ENCODE measurements around the gene PSMA6. TPM values are rescaled to one million over a fixed set of nuclear protein-coding genes. Genes with fewer than 3 reads are reported as not detected.
"Not testable (repeated sequence)": the region's sequence is repeated elsewhere in the genome, so short reads cannot be mapped to it uniquely, and the experiment has no call there.

The PSMA6 gene
- total and polyA plus RNA-seq, 4 donors, result 87.5 to 151 (median 98.8) TPM

DNA sequence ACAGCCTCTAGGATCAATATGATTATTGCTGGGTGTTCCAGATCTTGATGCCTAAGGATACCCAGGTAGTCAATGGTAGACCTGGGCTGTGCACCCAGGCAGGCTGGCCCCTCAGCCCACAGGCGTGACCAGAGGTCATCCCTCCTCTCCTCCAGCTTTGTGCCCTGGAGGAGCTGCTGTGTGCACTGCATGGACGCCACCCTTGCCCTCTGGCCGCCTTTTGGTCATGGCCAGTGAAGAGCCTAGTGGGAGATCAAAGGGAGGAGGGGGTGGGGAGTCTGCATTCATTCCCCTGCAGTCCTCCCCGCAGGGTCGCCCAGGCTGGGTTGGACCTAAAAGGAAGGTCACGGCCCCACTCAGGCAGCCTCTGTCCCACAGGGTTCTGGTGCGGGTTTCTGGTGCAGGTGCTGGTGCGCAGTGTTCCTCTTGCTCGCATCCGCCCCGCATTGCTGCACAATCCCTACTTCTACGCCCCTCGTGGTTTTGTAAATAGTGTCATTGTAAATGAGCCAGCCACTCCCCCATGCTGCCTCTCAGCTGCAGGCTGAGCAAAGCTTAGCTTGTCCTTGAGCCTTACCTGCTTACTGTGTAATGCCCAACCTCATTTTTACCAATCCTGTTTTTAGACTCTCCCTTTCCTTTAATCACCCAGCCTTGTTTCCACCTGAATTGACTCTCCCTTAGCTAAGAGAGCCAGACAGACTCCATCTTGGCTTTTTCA lies 55.3 kb downstream of the PSMA6 start:
- DNase-seq (ENCODE audit: low spot score), result no peak
- no peak overlapping the region for H3K4me3 ChIP-seq (ENCODE audit: low read depth in 1 of 3, low read length in 3 of 3)

DNA sequence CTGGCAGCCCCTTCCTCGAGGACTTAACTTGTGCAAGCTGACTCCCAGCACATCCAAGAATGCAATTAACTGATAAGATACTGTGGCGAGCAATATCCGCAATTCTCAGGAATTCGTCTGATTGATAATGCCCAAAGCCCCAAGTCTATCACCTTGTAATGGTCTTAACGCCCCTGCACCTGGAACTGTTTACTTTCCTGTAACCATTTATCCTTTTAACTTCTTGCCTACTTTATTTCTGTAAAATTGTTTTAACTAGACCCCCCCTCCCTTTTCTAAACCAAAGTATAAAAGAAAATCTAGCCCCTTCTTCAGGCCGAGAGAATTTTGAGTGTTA lies 55.8 kb downstream of the PSMA6 start:
- H3K27ac ChIP-seq (ENCODE audit: low read depth in 1 of 2, low read length in 2 of 2); DNase-seq (ENCODE audit: low spot score); H3K4me3 ChIP-seq (ENCODE audit: low read depth in 1 of 3, low read length in 3 of 3); H3K9ac ChIP-seq (ENCODE audit: low read depth in 1 of 2, low read length in 2 of 2); H3K27me3 ChIP-seq (ENCODE audit: control insufficient read depth in 4 of 4, insufficient read depth in 4 of 4, low read length in 3 of 4); H3K36me3 ChIP-seq (ENCODE audit: control insufficient read depth in 4 of 4, insufficient read depth in 3 of 4, low read depth in 1 of 4, low read length in 3 of 4); H3K9me3 ChIP-seq (ENCODE audit: control insufficient read depth in 4 of 4, low read length in 3 of 4): not testable (repeated sequence)
- peaks cover 7 to 34% (median 17%) of the 10 kb centered on the region in 4 donors for H3K4me1 ChIP-seq (ENCODE audit: control insufficient read depth in 4 of 4, insufficient read depth in 4 of 4, low read length in 3 of 4)
- 62% methylated on average over 6 of the region's 6 CpGs for WGBS

More for the DNA sequence above, 55.3 kb downstream of the PSMA6 start:
- no peaks in the 10 kb centered on the region for H3K9me3 ChIP-seq (ENCODE audit: control insufficient read depth in 4 of 4, low read length in 3 of 4)
- no peaks in the 10 kb centered on the region for H3K27me3 ChIP-seq (ENCODE audit: control insufficient read depth in 4 of 4, insufficient read depth in 4 of 4, low read length in 3 of 4)
- WGBS, result 43% methylated on average over 13 of the region's 13 CpGs
- H3K36me3 ChIP-seq (ENCODE audit: control insufficient read depth in 4 of 4, insufficient read depth in 3 of 4, low read depth in 1 of 4, low read length in 3 of 4), result no peaks in the 10 kb centered on the region
- H3K9ac ChIP-seq (ENCODE audit: low read depth in 1 of 2, low read length in 2 of 2), result no peak overlapping the region
- H3K27ac ChIP-seq (ENCODE audit: low read depth in 1 of 2, low read length in 2 of 2), result peak overlapping the region in 1 of 2 donors; percentile 8
- H3K4me1 ChIP-seq (ENCODE audit: control insufficient read depth in 4 of 4, insufficient read depth in 4 of 4, low read length in 3 of 4), result peaks cover 5 to 32% (median 16%) of the 10 kb centered on the region in 4 donors
- TF ChIP-seq, protein P1, sequence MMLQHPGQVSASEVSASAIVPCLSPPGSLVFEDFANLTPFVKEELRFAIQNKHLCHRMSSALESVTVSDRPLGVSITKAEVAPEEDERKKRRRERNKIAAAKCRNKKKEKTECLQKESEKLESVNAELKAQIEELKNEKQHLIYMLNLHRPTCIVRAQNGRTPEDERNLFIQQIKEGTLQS (IDR thresholded peaks at IDR 0.05), result no peak
- TF ChIP-seq HNF4A (conservative IDR thresholded peaks at IDR 0.05), result peak; percentile 22 to 60
- peak; percentile 35 to 50 for TF ChIP-seq RXRA (IDR thresholded peaks at IDR 0.05)
- TF ChIP-seq SP1 (IDR thresholded peaks at IDR 0.05), result peak; percentile 38
- TF ChIP-seq TAF1 (conservative IDR thresholded peaks at IDR 0.05), result no peak
- TF ChIP-seq, protein P2, sequence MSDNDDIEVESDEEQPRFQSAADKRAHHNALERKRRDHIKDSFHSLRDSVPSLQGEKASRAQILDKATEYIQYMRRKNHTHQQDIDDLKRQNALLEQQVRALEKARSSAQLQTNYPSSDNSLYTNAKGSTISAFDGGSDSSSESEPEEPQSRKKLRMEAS (IDR thresholded peaks at IDR 0.05), result no peak
- no peak for TF ChIP-seq YY1 (IDR thresholded peaks at IDR 0.05)
- TF ChIP-seq NR2F2 (IDR thresholded peaks at IDR 0.05), result no peak
- TF ChIP-seq, protein P3, sequence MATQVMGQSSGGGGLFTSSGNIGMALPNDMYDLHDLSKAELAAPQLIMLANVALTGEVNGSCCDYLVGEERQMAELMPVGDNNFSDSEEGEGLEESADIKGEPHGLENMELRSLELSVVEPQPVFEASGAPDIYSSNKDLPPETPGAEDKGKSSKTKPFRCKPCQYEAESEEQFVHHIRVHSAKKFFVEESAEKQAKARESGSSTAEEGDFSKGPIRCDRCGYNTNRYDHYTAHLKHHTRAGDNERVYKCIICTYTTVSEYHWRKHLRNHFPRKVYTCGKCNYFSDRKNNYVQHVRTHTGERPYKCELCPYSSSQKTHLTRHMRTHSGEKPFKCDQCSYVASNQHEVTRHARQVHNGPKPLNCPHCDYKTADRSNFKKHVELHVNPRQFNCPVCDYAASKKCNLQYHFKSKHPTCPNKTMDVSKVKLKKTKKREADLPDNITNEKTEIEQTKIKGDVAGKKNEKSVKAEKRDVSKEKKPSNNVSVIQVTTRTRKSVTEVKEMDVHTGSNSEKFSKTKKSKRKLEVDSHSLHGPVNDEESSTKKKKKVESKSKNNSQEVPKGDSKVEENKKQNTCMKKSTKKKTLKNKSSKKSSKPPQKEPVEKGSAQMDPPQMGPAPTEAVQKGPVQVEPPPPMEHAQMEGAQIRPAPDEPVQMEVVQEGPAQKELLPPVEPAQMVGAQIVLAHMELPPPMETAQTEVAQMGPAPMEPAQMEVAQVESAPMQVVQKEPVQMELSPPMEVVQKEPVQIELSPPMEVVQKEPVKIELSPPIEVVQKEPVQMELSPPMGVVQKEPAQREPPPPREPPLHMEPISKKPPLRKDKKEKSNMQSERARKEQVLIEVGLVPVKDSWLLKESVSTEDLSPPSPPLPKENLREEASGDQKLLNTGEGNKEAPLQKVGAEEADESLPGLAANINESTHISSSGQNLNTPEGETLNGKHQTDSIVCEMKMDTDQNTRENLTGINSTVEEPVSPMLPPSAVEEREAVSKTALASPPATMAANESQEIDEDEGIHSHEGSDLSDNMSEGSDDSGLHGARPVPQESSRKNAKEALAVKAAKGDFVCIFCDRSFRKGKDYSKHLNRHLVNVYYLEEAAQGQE (IDR thresholded peaks at IDR 0.05), result no peak

DNA sequence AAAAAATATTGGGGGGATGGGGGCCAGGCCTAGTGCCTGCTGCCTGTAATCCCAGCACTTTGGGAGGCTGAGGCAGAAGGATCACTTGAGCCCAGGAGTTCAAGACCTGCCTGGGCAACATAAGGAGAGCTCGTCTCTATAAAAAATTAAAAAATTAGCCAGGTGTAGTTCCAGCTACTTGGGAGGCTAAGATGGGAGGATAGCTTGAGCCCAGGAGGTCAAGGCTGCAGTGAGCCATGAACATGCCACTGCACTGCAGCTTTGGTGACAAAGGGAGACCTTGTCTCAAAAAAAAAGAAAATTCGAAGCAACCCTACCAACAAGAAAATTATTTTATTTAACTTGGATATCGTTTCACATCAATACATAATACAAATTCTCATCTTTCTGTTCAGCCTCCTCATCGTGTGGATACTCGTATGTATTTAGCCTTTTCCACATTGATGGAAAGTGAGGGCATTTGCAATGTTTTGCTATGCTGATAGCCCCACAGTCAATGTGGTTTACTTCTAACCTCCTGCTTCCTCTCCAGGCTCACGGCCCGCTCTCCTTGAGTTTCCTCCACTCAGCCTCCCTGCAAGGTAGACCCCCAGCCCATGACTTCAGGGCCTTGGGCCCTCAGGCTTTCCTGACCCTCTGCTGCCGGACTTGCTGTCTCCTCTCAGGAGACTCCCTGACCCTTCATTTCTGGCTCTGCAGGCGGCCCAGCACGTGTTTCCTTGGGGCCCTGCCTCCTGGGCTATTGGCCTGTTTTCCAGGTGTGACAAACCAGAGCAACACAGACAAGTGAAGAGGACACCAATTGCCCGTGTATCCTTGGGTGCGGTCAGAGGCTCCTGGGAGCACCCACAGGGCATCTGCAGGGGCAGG lies 57.5 kb downstream of the PSMA6 start:
- 73% methylated on average over 12 of the region's 12 CpGs for WGBS
- Histone ChIP-seq H3K27me3 (ENCODE audit: control insufficient read depth in 4 of 4, insufficient read depth in 4 of 4, low read length in 3 of 4) (no peaks in the 10 kb centered on the region), H3K9ac (ENCODE audit: low read depth in 1 of 2, low read length in 2 of 2) (no peak overlapping the region), H3K4me3 (ENCODE audit: low read depth in 1 of 3, low read length in 3 of 3) (no peak overlapping the region), H3K27ac (ENCODE audit: low read depth in 1 of 2, low read length in 2 of 2) (peak overlapping the region in 1 of 2 donors; percentile 14), H3K9me3 (ENCODE audit: control insufficient read depth in 4 of 4, low read length in 3 of 4) (no peaks in the 10 kb centered on the region), H3K4me1 (ENCODE audit: control insufficient read depth in 4 of 4, insufficient read depth in 4 of 4, low read length in 3 of 4) (peaks cover 9 to 40% (median 22%) of the 10 kb centered on the region in 4 donors), H3K36me3 (ENCODE audit: control insufficient read depth in 4 of 4, insufficient read depth in 3 of 4, low read depth in 1 of 4, low read length in 3 of 4) (no peaks in the 10 kb centered on the region)
- DNase-seq (ENCODE audit: low spot score), result no peak
- peak in 1 of 2 donors; percentile 21 for TF ChIP-seq RXRA (IDR thresholded peaks at IDR 0.05)
- no peak for TF ChIP-seq FOXA2 (IDR thresholded peaks at IDR 0.05)
